SK-N-SH treated with all-trans-retinoic acid at 6 μM for 48 hours (cell line): ENCODE measurements around the gene TGFBI.

ENCODE experiments used
- ATAC-seq: fragments of 200-7000 bp; cut with Tn5 transposase; 3 replicates; pipeline ENCODE4 v1.9.1; 2020; ENCODE audit warnings: mild to moderate bottlenecking, moderate library complexity
- BACH2 ChIP-seq: fragments of 250-450 bp; sonication (Bioruptor Pico); IDR thresholded peaks from 2 replicates; pipeline ENCODE4 v1.9.0; 2021; ENCODE audit warnings: mild to moderate bottlenecking, borderline replicate concordance
- CREB5 ChIP-seq: fragments of 250-450 bp; sonication (Bioruptor Pico); IDR thresholded peaks from 2 replicates; pipeline ENCODE4 v1.5.1; 2020; ENCODE audit warnings: low read depth, mild to moderate bottlenecking, moderate library complexity
- CSRNP3 ChIP-seq: fragments of 250-450 bp; sonication (Bioruptor Pico); IDR thresholded peaks from 2 replicates; pipeline ENCODE4 v1.5.1; 2021; ENCODE audit warnings: mild to moderate bottlenecking, moderate library complexity
- ESRRG ChIP-seq: fragments of 250-450 bp; sonication (Bioruptor Pico); IDR thresholded peaks from 2 replicates; pipeline ENCODE4 v1.6.1; 2021; ENCODE audit warnings: mild to moderate bottlenecking
- GLIS3 ChIP-seq: fragments of 250-450 bp; sonication (Bioruptor Pico); IDR thresholded peaks from 2 replicates; pipeline ENCODE4 v1.5.0; 2020; ENCODE audit warnings: mild to moderate bottlenecking, moderate library complexity
- OSR1 ChIP-seq: fragments of 250-450 bp; sonication (Bioruptor Pico); IDR thresholded peaks from 2 replicates; pipeline ENCODE4 v1.8.0; 2022; ENCODE audit warnings: moderate library complexity, mild to moderate bottlenecking, inconsistent platforms
- PATZ1 ChIP-seq: fragments of 250-450 bp; sonication (Bioruptor Pico); IDR thresholded peaks from 2 replicates; pipeline ENCODE4 v1.8.0; 2020; ENCODE audit warnings: mild to moderate bottlenecking, moderate library complexity, borderline replicate concordance
- POU6F1 ChIP-seq: fragments of 250-450 bp; sonication (Bioruptor Pico); IDR thresholded peaks from 2 replicates; pipeline ENCODE4 v1.8.0; 2021; ENCODE audit warnings: low read depth, mild to moderate bottlenecking, moderate library complexity, borderline replicate concordance
- PPARA ChIP-seq: fragments of 250-450 bp; sonication (Bioruptor Pico); IDR thresholded peaks from 2 replicates; pipeline ENCODE4 v1.5.0; 2020; ENCODE audit warnings: mild to moderate bottlenecking, borderline replicate concordance
- RARB ChIP-seq: fragments of 250-450 bp; sonication (Bioruptor Pico); IDR thresholded peaks from 2 replicates; pipeline ENCODE4 v1.8.0; 2021; ENCODE audit warnings: mild to moderate bottlenecking, moderate library complexity
- TOX ChIP-seq: fragments of 250-450 bp; sonication (Bioruptor Pico); IDR thresholded peaks from 2 replicates; pipeline ENCODE4 v1.8.0; 2021; ENCODE audit warnings: mild to moderate bottlenecking, moderate library complexity, borderline replicate concordance
- TSHZ2 ChIP-seq: fragments of 250-450 bp; sonication (Bioruptor Pico); IDR thresholded peaks from 2 replicates; pipeline ENCODE4 v1.5.0; 2020; ENCODE audit warnings: mild to moderate bottlenecking, moderate library complexity
- ZC3H10 ChIP-seq: fragments of 250-450 bp; sonication (Bioruptor Pico); IDR thresholded peaks from 2 replicates; pipeline ENCODE4 v1.5.1; 2021; ENCODE audit warnings: mild to moderate bottlenecking, moderate library complexity
- ZFP3 ChIP-seq: fragments of 250-450 bp; sonication (Bioruptor Pico); IDR thresholded peaks from 2 replicates; pipeline ENCODE4 v1.5.0; 2020; ENCODE audit warnings: mild to moderate bottlenecking, moderate library complexity
- ZFP30 ChIP-seq: fragments of 450-650 bp; formaldehyde crosslinking; IDR thresholded peaks from 2 replicates; pipeline ENCODE4 v1.5.0; 2022; ENCODE audit warnings: mild to moderate bottlenecking, moderate library complexity
- ZNF565 ChIP-seq: fragments of 450-650 bp; formaldehyde crosslinking; conservative IDR thresholded peaks from 2 replicates; pipeline ENCODE4 v1.5.0; 2020; ENCODE audit warnings: low read depth, mild to moderate bottlenecking, moderate library complexity
- ZNF70 ChIP-seq: fragments of 450-650 bp; formaldehyde crosslinking; IDR thresholded peaks from 2 replicates; pipeline ENCODE4 v1.5.0; 2020; ENCODE audit warnings: mild to moderate bottlenecking, moderate library complexity
- ZNF8 ChIP-seq: fragments of 450-650 bp; formaldehyde crosslinking; IDR thresholded peaks from 2 replicates; pipeline ENCODE4 v1.5.0; 2020; ENCODE audit warnings: mild to moderate bottlenecking, moderate library complexity

Gene TGFBI

GRCh38 chr5:136040746-136041415 lies 12.1 kb downstream of the TGFBI start:
- TF ChIP-seq GLIS3 (CRISPR knock-in tag): no peak
- TF ChIP-seq, all 23 proteins: peak for 0
- ATAC-seq: peak; percentile 6

GRCh38 chr5:136042156-136042555 lies 13.4 kb downstream of the TGFBI start:
- ATAC-seq: no peak
- TF ChIP-seq RARB (CRISPR knock-in tag): no peak
- TF ChIP-seq PPARA (CRISPR knock-in tag): no peak
- no peak for TF ChIP-seq ESRRG (CRISPR knock-in tag)
- TF ChIP-seq ZNF565: no peak
- TF ChIP-seq POU6F1 (CRISPR knock-in tag): no peak
- no peak for TF ChIP-seq ZFP30 (CRISPR knock-in tag)

- peak; percentile 0; the same call in 1 of the 3 replicates for ATAC-seq
- 0 out of 2 replicates have a peak, but pooled peaks have one; percentile 20 for TF ChIP-seq ZFP3
- TF ChIP-seq RARB (CRISPR knock-in tag): no peak
- TF ChIP-seq, all 23 proteins: peak for 1
Observed at GRCh38 chr5:136042665-136043121, 13.9 kb downstream of the TGFBI start.

GRCh38 chr5:136043551-136043950 lies 14.8 kb downstream of the TGFBI start:
- TF ChIP-seq ZNF565 (no peak), ZNF70 (CRISPR knock-in tag) (no peak), TSHZ2 (no peak), ZC3H10 (CRISPR knock-in tag) (no peak), ZNF8 (CRISPR knock-in tag) (no peak), BACH2 (no peak), GLIS3 (CRISPR knock-in tag) (no peak), PPARA (CRISPR knock-in tag) (no peak), TOX (CRISPR knock-in tag) (no peak), ZFP3 (no peak), CSRNP3 (CRISPR knock-in tag) (no peak), POU6F1 (CRISPR knock-in tag) (no peak), RARB (CRISPR knock-in tag) (no peak), OSR1 (CRISPR knock-in tag) (no peak), ZFP30 (CRISPR knock-in tag) (no peak), PATZ1 (CRISPR knock-in tag) (no peak), CREB5 (CRISPR knock-in tag) (no peak)
- no peak; the same call in 2 of the 3 replicates for ATAC-seq
